Keratinocyte (primary cell): ENCODE measurements around the gene DLK2. TPM values are rescaled to one million over a fixed set of nuclear protein-coding genes. Genes with fewer than 3 reads are reported as not detected.

ENCODE experiments used
- DNase-seq: peaks from one replicate; pipeline ENCODE4 v3.0.0-alpha.2; 2011; ENCODE audit warnings: low read depth, missing footprints, low spot score
- FAIRE-seq: peaks from 2 replicates; lab custom pipeline; 2011; peaks lifted over from hg19 to GRCh38; lab: Jason Lieb, UNC
- H2AFZ ChIP-seq: 2 replicates; pipeline ENCODE4 v1.6.0; 2012; ENCODE audit warnings: low read length, control low read depth, inconsistent platforms; ENCODE audit not compliant: control insufficient read depth
- H3K27ac ChIP-seq: 2 replicates; pipeline ENCODE4 v1.5.1; 2011; ENCODE audit warnings: low read length; ENCODE audit not compliant: control insufficient read depth, insufficient read depth
- H3K27me3 ChIP-seq: 3 replicates; pipeline ENCODE4 v1.6.0; 2011; ENCODE audit warnings: low read length; ENCODE audit not compliant: control insufficient read depth, insufficient read depth; ENCODE audit errors: extremely low read depth
- H3K36me3 ChIP-seq, 2 experiments: 2 replicates in 1 of 2; 3 replicates in 1 of 2; pipeline ENCODE4 v1.5.1; 2011; ENCODE audit warnings: low read length in 2 of 2, mild to moderate bottlenecking in 1 of 2; ENCODE audit not compliant: control insufficient read depth in 2 of 2, insufficient read depth in 2 of 2; ENCODE audit errors: extremely low read depth in 1 of 2
- H3K4me1 ChIP-seq: 3 replicates; pipeline ENCODE4 v1.5.1; 2011; ENCODE audit warnings: low read length; ENCODE audit not compliant: control insufficient read depth, insufficient read depth; ENCODE audit errors: extremely low read depth
- H3K4me2 ChIP-seq: 3 replicates; pipeline ENCODE4 v1.6.0; 2011; ENCODE audit warnings: low read depth, low read length; ENCODE audit not compliant: control insufficient read depth, insufficient read depth; ENCODE audit errors: extremely low read depth
- H3K4me3 ChIP-seq, 3 experiments: fragments of 200-600 bp in 1 of 3; sonication (generic) in 1 of 3; 2 replicates in 2 of 3; 3 replicates in 1 of 3; pipeline ENCODE4 v1.5.1; 2011 to 2016; ENCODE audit warnings: low read length in 3 of 3, mild to moderate bottlenecking in 3 of 3, control low read depth in 2 of 3, inconsistent platforms in 1 of 3, low read depth in 1 of 3, mixed read lengths in 1 of 3, mixed run types in 1 of 3, moderate library complexity in 1 of 3; ENCODE audit not compliant: control insufficient read depth in 2 of 3, insufficient read depth in 2 of 3; ENCODE audit errors: extremely low read depth in 1 of 3
- H3K79me2 ChIP-seq: 2 replicates; pipeline ENCODE4 v1.6.0; 2012; ENCODE audit warnings: low read length; ENCODE audit not compliant: control insufficient read depth, insufficient read depth
- H3K9ac ChIP-seq: 3 replicates; pipeline ENCODE4 v1.6.0; 2011; ENCODE audit warnings: low read length; ENCODE audit not compliant: control insufficient read depth, insufficient read depth; ENCODE audit errors: extremely low read depth
- H3K9me1 ChIP-seq: 3 replicates; pipeline ENCODE4 v1.6.0; 2011; ENCODE audit warnings: low read length; ENCODE audit not compliant: control insufficient read depth, insufficient read depth; ENCODE audit errors: extremely low read depth
- H3K9me3 ChIP-seq: 2 replicates; pipeline ENCODE4 v1.5.1; 2012; ENCODE audit warnings: low read depth, low read length; ENCODE audit not compliant: control insufficient read depth
- H4K20me1 ChIP-seq: 3 replicates; pipeline ENCODE4 v1.6.0; 2011; ENCODE audit warnings: low read length; ENCODE audit not compliant: control insufficient read depth, insufficient read depth; ENCODE audit errors: extremely low read depth
- EZH2 ChIP-seq: IDR thresholded peaks from one replicate; pipeline ENCODE4 v1.6.1; 2012; ENCODE audit warnings: inconsistent platforms, mild to moderate bottlenecking, low read length, moderate library complexity
- dilution Hi-C: fragments of 300-500 bp; cut with MboI; formaldehyde crosslinking; loops from one replicate; pipeline ENCODE4 v1.7.0; 2020; ENCODE audit warnings: low sequenced_read_pairs; ENCODE audit not compliant: extremely low pct_ligation_motif_present
- polyA plus RNA-seq, 5 experiments: library from polyadenylated mRNA; depleted of rRNA in 3 of 5; stranded (reverse) in 3 of 5; stranded (forward) in 1 of 5; unstranded in 1 of 5; fragments of >200 nt; gene quantifications; 1 replicate in 1 of 5; 2 replicates in 3 of 5; 3 replicates in 1 of 5; pipeline versions ENCODE4 v1.2.1 to v1.2.3, GENCODE V29; 2011 to 2012; ENCODE audit warnings: missing spikeins in 2 of 5, low read depth in 1 of 5, low replicate concordance in 1 of 5
- small RNA-seq, 3 experiments: library from RNA; depleted of rRNA; stranded (forward); fragments of <200 nt; gene quantifications; one replicate each; pipeline ENCODE3, GENCODE V24; 2012; ENCODE audit warnings: low read depth in 3 of 3, low replicate concordance in 1 of 3; ENCODE audit not compliant: insufficient read length in 3 of 3
- TF ChIP-seq, protein P1 (sequence below), 3 experiments: IDR thresholded peaks in 1 of 3; conservative IDR thresholded peaks in 1 of 3; optimal IDR thresholded peaks in 1 of 3; 2 replicates in 2 of 3; 3 replicates in 1 of 3; pipeline versions ENCODE3 to v1.5.1; 2011; ENCODE audit warnings: low read length in 3 of 3, mild to moderate bottlenecking in 3 of 3, moderate library complexity in 2 of 3, control low read depth in 1 of 3, inconsistent platforms in 1 of 3; ENCODE audit not compliant: insufficient read depth in 2 of 3; ENCODE audit errors: extremely low read depth in 1 of 3

DLK2 gene
- polyA plus RNA-seq, 1 donor (not counting 4 experiments of a cell fraction or from before 2014, with no cell fraction given), result 19.8 TPM

- Histone ChIP-seq H3K36me3 (no peaks in the 10 kb centered on the region), H3K27ac (no peak overlapping the region), H3K9me1 (no peaks in the 10 kb centered on the region), H3K4me3 (no peak overlapping the region), H2AFZ (no peak overlapping the region), H3K9me3 (no peaks in the 10 kb centered on the region), H3K27me3 (no peaks in the 10 kb centered on the region), H3K4me2 (no peak overlapping the region), H3K79me2 (no peaks in the 10 kb centered on the region), H4K20me1 (no peaks in the 10 kb centered on the region), H3K4me1 (peaks cover 7% of the 10 kb centered on the region), H3K9ac (no peak overlapping the region)
- TF ChIP-seq, protein P1, sequence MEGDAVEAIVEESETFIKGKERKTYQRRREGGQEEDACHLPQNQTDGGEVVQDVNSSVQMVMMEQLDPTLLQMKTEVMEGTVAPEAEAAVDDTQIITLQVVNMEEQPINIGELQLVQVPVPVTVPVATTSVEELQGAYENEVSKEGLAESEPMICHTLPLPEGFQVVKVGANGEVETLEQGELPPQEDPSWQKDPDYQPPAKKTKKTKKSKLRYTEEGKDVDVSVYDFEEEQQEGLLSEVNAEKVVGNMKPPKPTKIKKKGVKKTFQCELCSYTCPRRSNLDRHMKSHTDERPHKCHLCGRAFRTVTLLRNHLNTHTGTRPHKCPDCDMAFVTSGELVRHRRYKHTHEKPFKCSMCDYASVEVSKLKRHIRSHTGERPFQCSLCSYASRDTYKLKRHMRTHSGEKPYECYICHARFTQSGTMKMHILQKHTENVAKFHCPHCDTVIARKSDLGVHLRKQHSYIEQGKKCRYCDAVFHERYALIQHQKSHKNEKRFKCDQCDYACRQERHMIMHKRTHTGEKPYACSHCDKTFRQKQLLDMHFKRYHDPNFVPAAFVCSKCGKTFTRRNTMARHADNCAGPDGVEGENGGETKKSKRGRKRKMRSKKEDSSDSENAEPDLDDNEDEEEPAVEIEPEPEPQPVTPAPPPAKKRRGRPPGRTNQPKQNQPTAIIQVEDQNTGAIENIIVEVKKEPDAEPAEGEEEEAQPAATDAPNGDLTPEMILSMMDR (optimal IDR thresholded peaks at IDR 0.05 in 1 of 3, IDR thresholded peaks at IDR 0.05 in 1 of 3, conservative IDR thresholded peaks at IDR 0.05 in 1 of 3; ENCODE audit: extremely low read depth in 1 of 3, insufficient read depth in 2 of 3, low read length in 3 of 3), result no peak
- no peak for TF ChIP-seq EZH2
- dilution Hi-C loops, result no loop called here
- no peak for DNase-seq
- FAIRE-seq, result no peak
Observed at GRCh38 chr6:43401730-43402129, 53.6 kb downstream of the DLK2 start.

Small RNA genes lying within 50 kb of the gene (small RNA-seq; reads per million reads assigned to genes)
- 0 reads per million in 3 experiments for gene MIR6780B
- gene RNU6-1113P, result 0 reads per million in 3 experiments

Other genes with a start within 250 kb of the DLK2 start
- 57.1 to 98.6 TPM (median 73.9 TPM) in 3 replicates for gene DNPH1, start 226.1 kb downstream of the DLK2 start, polyA plus RNA-seq
- not detected in 3 replicates for gene TTBK1, start 212.1 kb downstream of the DLK2 start, polyA plus RNA-seq
- not detected in 3 replicates for gene SLC22A7, start 157.3 kb downstream of the DLK2 start, polyA plus RNA-seq
- 0.08 to 0.67 TPM (median 0.26 TPM) in 3 replicates for gene CRIP3, start 146.7 kb downstream of the DLK2 start, polyA plus RNA-seq
- gene ZNF318, start 85.9 kb downstream of the DLK2 start, polyA plus RNA-seq, result 11.4 to 15.9 TPM (median 14.6 TPM) in 3 replicates
- 17.9 to 30.1 TPM (median 23.0 TPM) in 3 replicates for gene ABCC10, start 28.0 kb downstream of the DLK2 start, polyA plus RNA-seq
- gene TJAP1, start 22.0 kb upstream of the DLK2 start, polyA plus RNA-seq, result 17.2 to 45.5 TPM (median 23.3 TPM) in 3 replicates
- gene LRRC73, start 54.8 kb upstream of the DLK2 start, polyA plus RNA-seq, result 0.16 to 0.40 TPM (median 0.18 TPM) in 3 replicates
- gene YIPF3, start 61.4 kb upstream of the DLK2 start, polyA plus RNA-seq, result 120 to 138 TPM (median 136 TPM) in 3 replicates
- 99.6 to 121 TPM (median 119 TPM) in 3 replicates for gene POLR1C, start 61.5 kb upstream of the DLK2 start, polyA plus RNA-seq
- 40.5 to 49.9 TPM (median 46.3 TPM) in 3 replicates for gene XPO5, start 120.5 kb upstream of the DLK2 start, polyA plus RNA-seq
- gene POLH, start 120.6 kb upstream of the DLK2 start, polyA plus RNA-seq, result 24.4 to 32.3 TPM (median 29.9 TPM) in 3 replicates
- gene GTPBP2, start 173.7 kb upstream of the DLK2 start, polyA plus RNA-seq, result 51.2 to 80.6 TPM (median 59.5 TPM) in 3 replicates
- 34.2 to 48.1 TPM (median 46.5 TPM) in 3 replicates for gene MAD2L1BP, start 180.3 kb upstream of the DLK2 start, polyA plus RNA-seq
- gene RSPH9, start 189.5 kb upstream of the DLK2 start, polyA plus RNA-seq, result not detected in 3 replicates
- gene MRPS18A, start 232.2 kb upstream of the DLK2 start, polyA plus RNA-seq, result 48.8 to 62.8 TPM (median 54.5 TPM) in 3 replicates